ENCODE data around the gene CDS1.

GRCh38 chr4:84684361-84684760, 101.4 kb downstream of the CDS1 start:
- TF ChIP-seq, protein P1, sequence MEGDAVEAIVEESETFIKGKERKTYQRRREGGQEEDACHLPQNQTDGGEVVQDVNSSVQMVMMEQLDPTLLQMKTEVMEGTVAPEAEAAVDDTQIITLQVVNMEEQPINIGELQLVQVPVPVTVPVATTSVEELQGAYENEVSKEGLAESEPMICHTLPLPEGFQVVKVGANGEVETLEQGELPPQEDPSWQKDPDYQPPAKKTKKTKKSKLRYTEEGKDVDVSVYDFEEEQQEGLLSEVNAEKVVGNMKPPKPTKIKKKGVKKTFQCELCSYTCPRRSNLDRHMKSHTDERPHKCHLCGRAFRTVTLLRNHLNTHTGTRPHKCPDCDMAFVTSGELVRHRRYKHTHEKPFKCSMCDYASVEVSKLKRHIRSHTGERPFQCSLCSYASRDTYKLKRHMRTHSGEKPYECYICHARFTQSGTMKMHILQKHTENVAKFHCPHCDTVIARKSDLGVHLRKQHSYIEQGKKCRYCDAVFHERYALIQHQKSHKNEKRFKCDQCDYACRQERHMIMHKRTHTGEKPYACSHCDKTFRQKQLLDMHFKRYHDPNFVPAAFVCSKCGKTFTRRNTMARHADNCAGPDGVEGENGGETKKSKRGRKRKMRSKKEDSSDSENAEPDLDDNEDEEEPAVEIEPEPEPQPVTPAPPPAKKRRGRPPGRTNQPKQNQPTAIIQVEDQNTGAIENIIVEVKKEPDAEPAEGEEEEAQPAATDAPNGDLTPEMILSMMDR (IDR thresholded peaks at IDR 0.05; ENCODE audit: low read depth, low read length): no peak
- no peak for TF ChIP-seq POLR2A (IDR thresholded peaks at IDR 0.05; ENCODE audit: extremely low read depth, insufficient read length)

All from NB4 (cell line).